Measurements from ENCODE around the gene MYH14.

GRCh38 chr19:50198431-50199258 lies 4.8 kb upstream of the MYH14 start:
- no peak for TF ChIP-seq CTCF (conservative IDR thresholded peaks at IDR 0.05)
- TF ChIP-seq ZFX (IDR thresholded peaks at IDR 0.05), result no peak
